ENCODE measurements around the gene ZNF783.

GRCh38 chr7:149307775-149308501 lies 45.9 kb downstream of the ZNF783 start:
- TF ChIP-seq CTCF (conservative IDR thresholded peaks at IDR 0.05) (no peak), EZH2 (IDR thresholded peaks at IDR 0.05; ENCODE audit: low read depth) (no peak)

All from PC-9 (cell line).